Tibial artery (tissue), 4 donors: Measurements from ENCODE around the gene COL28A1.

ENCODE experiments used
- DNase-seq, 2 donors: peaks; one replicate each; pipeline ENCODE4 v3.0.0-alpha.2; 2019
- H3K27ac ChIP-seq, 2 donors: fragments of 200-600 bp; sonication (generic) in 1 of 2; 1 replicate in 1 of 2; 2 replicates in 1 of 2; pipeline ENCODE4 v1.5.1; 2018 to 2019; ENCODE audit warnings: mild to moderate bottlenecking in 1 of 2
- H3K27me3 ChIP-seq, 2 donors: fragments of 200-600 bp; sonication (generic) in 1 of 2; one replicate each; pipeline versions ENCODE4 v1.5.1 to v1.6.0; 2016 to 2019
- H3K36me3 ChIP-seq, 3 donors: fragments of 200-600 bp; sonication (generic) in 2 of 3; one replicate each; pipeline ENCODE4 v1.5.1; 2016 to 2019; ENCODE audit warnings: mild to moderate bottlenecking in 2 of 3
- H3K4me1 ChIP-seq, 4 donors: fragments of 200-600 bp; sonication (generic) in 2 of 4; 1 replicate in 3 of 4; 2 replicates in 1 of 4; pipeline ENCODE4 v1.5.1; 2016 to 2019
- H3K4me3 ChIP-seq, 2 donors: fragments of 200-600 bp; sonication (generic) in 1 of 2; 1 replicate in 1 of 2; 2 replicates in 1 of 2; pipeline ENCODE4 v1.5.1; 2018 to 2019; ENCODE audit warnings: mild to moderate bottlenecking in 2 of 2
- H3K9me3 ChIP-seq, 3 donors: fragments of 200-600 bp; sonication (generic) in 1 of 3; one replicate each; pipeline ENCODE4 v1.5.1; 2016 to 2019
- intact Hi-C: fragments of 100-400 bp; cut with DNase I; formaldehyde crosslinking; loops from one replicate; pipeline ENCODE4 v1.15.0; 2023; ENCODE audit warnings: low total_unique reads
- TF ChIP-seq, protein P1 (sequence below), 2 experiments: fragments of 200-600 bp in 1 of 2; fragments of 450-650 bp in 1 of 2; IDR thresholded peaks; one replicate each; pipeline ENCODE4 v1.5.1; 2017 to 2019; ENCODE audit warnings: antibody characterized with exemption in 2 of 2, mild to moderate bottlenecking in 1 of 2, moderate library complexity in 1 of 2

COL28A1 gene

DNA sequence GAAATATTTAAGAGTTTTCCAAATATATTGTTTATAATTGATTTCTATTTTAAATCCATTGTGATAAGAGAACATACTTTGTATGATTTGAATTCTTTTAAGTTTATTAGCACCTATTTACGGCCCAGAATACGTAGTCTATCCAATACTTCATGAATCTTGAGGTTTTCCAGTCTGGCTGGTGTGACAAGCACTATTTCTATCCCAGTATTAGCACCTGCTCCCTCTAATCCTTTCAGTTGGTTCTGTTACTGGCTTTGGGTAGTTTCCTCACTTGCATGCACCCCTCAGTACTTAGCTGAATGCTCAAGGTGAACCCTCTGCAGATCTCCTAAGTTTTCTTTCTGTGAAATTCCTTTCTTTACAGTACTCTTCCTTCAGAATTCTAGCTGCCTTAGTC is 186.5 kb downstream of the COL28A1 start:
- DNase-seq: no peak
- Histone ChIP-seq H3K4me3 (no peak overlapping the region), H3K36me3 (no peaks in the 10 kb centered on the region), H3K9me3 (no peaks in the 10 kb centered on the region), H3K27ac (no peak overlapping the region), H3K4me1 (peaks cover 0 to 14% (median 6%) of the 10 kb centered on the region in 4 donors), H3K27me3 (no peaks in the 10 kb centered on the region)
- TF ChIP-seq, protein P1, sequence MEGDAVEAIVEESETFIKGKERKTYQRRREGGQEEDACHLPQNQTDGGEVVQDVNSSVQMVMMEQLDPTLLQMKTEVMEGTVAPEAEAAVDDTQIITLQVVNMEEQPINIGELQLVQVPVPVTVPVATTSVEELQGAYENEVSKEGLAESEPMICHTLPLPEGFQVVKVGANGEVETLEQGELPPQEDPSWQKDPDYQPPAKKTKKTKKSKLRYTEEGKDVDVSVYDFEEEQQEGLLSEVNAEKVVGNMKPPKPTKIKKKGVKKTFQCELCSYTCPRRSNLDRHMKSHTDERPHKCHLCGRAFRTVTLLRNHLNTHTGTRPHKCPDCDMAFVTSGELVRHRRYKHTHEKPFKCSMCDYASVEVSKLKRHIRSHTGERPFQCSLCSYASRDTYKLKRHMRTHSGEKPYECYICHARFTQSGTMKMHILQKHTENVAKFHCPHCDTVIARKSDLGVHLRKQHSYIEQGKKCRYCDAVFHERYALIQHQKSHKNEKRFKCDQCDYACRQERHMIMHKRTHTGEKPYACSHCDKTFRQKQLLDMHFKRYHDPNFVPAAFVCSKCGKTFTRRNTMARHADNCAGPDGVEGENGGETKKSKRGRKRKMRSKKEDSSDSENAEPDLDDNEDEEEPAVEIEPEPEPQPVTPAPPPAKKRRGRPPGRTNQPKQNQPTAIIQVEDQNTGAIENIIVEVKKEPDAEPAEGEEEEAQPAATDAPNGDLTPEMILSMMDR (IDR thresholded peaks at IDR 0.05): no peak
- intact Hi-C loops: no loop called here

DNA sequence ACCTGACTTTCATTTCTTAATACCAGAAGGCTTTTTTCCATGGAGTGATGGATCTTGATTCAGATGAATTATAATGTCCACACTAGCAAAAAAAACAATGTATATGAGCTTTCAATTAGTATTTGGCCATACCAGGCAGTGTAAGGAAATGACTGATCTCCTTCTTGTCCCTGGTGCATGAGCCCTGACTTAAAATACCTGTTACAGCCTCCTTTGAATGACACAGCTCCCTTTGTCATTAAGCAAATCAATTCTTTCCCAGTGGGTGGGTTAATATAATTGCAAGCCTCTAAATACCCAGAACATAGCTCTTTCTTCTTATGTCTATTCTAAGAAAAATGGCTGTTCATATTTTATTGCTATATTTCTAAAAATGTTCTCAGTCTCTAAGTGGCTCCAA is 188.6 kb downstream of the COL28A1 start:
- H3K36me3 ChIP-seq: no peaks in the 10 kb centered on the region
- peaks cover 0 to 14% (median 6%) of the 10 kb centered on the region in 4 donors for H3K4me1 ChIP-seq
- intact Hi-C loops: no loop called here
- DNase-seq: no peak
- no peak overlapping the region for H3K4me3 ChIP-seq
- no peaks in the 10 kb centered on the region for H3K9me3 ChIP-seq
- no peak overlapping the region for H3K27ac ChIP-seq
- TF ChIP-seq, protein P1 (IDR thresholded peaks at IDR 0.05): no peak
- H3K27me3 ChIP-seq: no peaks in the 10 kb centered on the region

DNA sequence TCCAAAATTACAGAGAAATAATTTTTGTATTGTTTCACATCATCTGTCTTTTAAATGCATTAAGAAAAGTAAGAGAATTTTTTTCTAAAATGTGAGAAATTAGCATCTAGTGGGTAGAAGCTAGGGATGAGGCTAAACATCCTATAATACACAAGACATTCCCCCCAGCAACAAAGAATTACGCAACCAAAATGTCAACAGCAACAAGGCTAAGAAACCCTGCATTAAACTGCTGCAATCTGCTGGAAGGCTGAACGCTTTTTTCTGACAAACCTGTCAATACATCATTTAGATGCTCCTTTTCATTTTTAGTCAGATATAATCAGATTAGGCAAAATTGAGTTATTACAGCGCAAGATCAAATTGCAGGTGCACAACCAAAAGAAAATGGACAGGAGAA is 191.1 kb downstream of the COL28A1 start:
- DNase-seq: no peak
- Histone ChIP-seq H3K9me3 (no peaks in the 10 kb centered on the region), H3K4me1 (no peaks in the 10 kb centered on the region), H3K36me3 (no peaks in the 10 kb centered on the region), H3K27me3 (no peaks in the 10 kb centered on the region), H3K4me3 (no peak overlapping the region), H3K27ac (no peak overlapping the region)
- intact Hi-C loops: no loop called here
- TF ChIP-seq, protein P1 (IDR thresholded peaks at IDR 0.05): no peak

DNA sequence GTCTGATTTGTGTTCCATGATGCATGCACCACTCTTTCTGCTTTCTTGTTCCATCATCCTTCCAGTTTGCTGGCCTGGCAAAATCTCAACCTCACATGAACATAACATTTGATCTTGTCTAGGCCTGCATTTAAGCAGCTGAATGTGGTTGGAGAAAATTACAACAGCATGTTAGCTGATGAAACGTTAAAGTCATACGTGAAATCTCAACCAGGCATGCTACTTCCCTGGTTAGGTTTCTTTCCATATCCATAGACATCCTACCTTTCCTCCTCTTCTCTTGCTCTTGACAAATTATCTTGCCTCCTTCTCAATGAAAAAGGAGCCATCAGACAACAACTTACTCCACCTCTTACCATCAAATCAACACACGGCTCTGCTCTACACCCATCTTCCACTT is 199.8 kb downstream of the COL28A1 start:
- Histone ChIP-seq H3K27ac (no peak overlapping the region), H3K4me1 (no peaks in the 10 kb centered on the region), H3K27me3 (no peaks in the 10 kb centered on the region), H3K36me3 (no peaks in the 10 kb centered on the region), H3K9me3 (no peaks in the 10 kb centered on the region), H3K4me3 (no peak overlapping the region)
- TF ChIP-seq, protein P1 (IDR thresholded peaks at IDR 0.05): no peak
- intact Hi-C loops: no loop called here
- no peak for DNase-seq

DNA sequence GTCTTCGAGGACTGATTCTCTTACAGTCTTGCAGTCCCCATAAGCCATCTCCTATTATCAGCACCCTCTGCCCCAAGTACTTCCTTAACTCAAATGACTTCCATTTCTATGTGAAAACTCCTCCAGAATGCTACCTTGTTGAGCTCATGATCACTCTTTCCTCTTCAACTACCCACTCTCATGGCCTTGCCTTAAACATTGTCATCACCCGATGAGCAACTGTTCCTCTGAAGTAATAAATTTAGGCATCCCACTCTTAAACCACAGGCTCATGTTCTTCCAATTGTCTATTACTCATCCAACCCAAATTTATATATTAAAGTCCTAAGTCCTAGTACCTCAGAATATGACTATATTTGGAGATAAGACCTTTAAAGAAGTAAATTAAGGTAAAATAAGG is 200.5 kb downstream of the COL28A1 start:
- no peak for DNase-seq
- H3K9me3 ChIP-seq: no peaks in the 10 kb centered on the region
- no peaks in the 10 kb centered on the region for H3K27me3 ChIP-seq
- H3K27ac ChIP-seq: no peak overlapping the region
- no peaks in the 10 kb centered on the region for H3K36me3 ChIP-seq
- intact Hi-C loops: no loop called here
- H3K4me3 ChIP-seq: no peak overlapping the region
- TF ChIP-seq, protein P1 (IDR thresholded peaks at IDR 0.05): no peak
- H3K4me1 ChIP-seq: no peaks in the 10 kb centered on the region

DNA sequence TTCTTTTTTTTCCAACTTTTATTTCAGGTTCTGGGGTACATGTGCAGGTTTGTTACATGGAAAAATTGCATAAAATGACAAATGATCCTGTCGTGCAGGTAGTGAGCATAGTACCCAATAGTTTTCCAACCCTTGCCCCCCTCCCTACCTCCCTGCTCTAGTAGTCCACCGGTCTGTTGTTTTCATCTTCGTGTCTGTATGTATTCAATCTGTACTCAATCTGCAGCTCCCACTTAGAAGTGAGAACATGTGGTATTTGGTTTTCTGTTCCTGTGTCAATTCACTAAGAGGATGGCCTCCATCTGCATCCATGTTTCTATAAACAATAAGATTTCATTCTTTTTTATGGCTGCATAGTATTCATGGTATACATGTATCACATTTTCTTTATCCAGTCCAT is 202.1 kb downstream of the COL28A1 start:
- intact Hi-C loops: no loop called here
- no peaks in the 10 kb centered on the region for H3K36me3 ChIP-seq

More for the DNA sequence above, 202.1 kb downstream of the COL28A1 start:
- DNase-seq: no peak
- TF ChIP-seq, protein P1 (IDR thresholded peaks at IDR 0.05): no peak
- Histone ChIP-seq H3K4me1 (no peaks in the 10 kb centered on the region), H3K27me3 (no peaks in the 10 kb centered on the region), H3K27ac (no peak overlapping the region), H3K4me3 (no peak overlapping the region), H3K9me3 (no peaks in the 10 kb centered on the region)
